Endothelial cell of umbilical vein (primary cell): ENCODE measurements around the gene SH2D3C. TPM values are rescaled to one million over a fixed set of nuclear protein-coding genes. Genes with fewer than 3 reads are reported as not detected.

Source experiments
- BruUV-seq: library from RNA; stranded (reverse); fragments of 400-500 nt; replicated peaks from 2 replicates; lab custom pipeline; 2021; lab: Mats Ljungman, UMichigan
- CTCF ChIA-PET: fragments of 300-600, 350-600 bp; sonication (Branson Sonifier 250); formaldehyde crosslinking; loops from one replicate; lab custom pipeline; 2021; ENCODE audit warnings: antibody characterized with exemption, inconsistent platforms; lab: Charles Lee
- POLR2A ChIA-PET: fragments of 300-600, 350-600 bp; sonication (Branson Sonifier 250); formaldehyde crosslinking; loops from one replicate; lab custom pipeline; 2021; ENCODE audit warnings: antibody characterized with exemption, inconsistent platforms; lab: Charles Lee
- DNase-seq: peaks from one replicate; pipeline ENCODE4 v3.0.0-alpha.2; 2011; ENCODE audit warnings: low read depth, low spot score
- FAIRE-seq: peaks from 2 replicates; lab custom pipeline; 2011; peaks lifted over from hg19 to GRCh38; lab: Jason Lieb, UNC
- H2AFZ ChIP-seq: 2 replicates; pipeline ENCODE4 v1.6.0; 2012; ENCODE audit warnings: low read depth, low read length, control low read depth, inconsistent platforms
- H3K27ac ChIP-seq: 2 replicates; pipeline ENCODE4 v1.5.1; 2011; ENCODE audit warnings: low read depth, mild to moderate bottlenecking, control low read depth, low read length, moderate library complexity; ENCODE audit not compliant: insufficient read depth
- H3K27me3 ChIP-seq, 2 experiments: 2 replicates each; pipeline versions ENCODE4 v1.6.0 to v1.6.1; 2011; ENCODE audit warnings: low read length in 2 of 2, mixed read lengths in 1 of 2; ENCODE audit not compliant: control insufficient read depth in 2 of 2, insufficient read depth in 2 of 2
- H3K36me3 ChIP-seq, 2 experiments: 2 replicates in 1 of 2; 3 replicates in 1 of 2; pipeline ENCODE4 v1.5.1; 2011; ENCODE audit warnings: low read length in 2 of 2, mild to moderate bottlenecking in 1 of 2, moderate library complexity in 1 of 2; ENCODE audit not compliant: control insufficient read depth in 2 of 2, insufficient read depth in 2 of 2; ENCODE audit errors: extremely low read depth in 1 of 2
- H3K4me1 ChIP-seq: 3 replicates; pipeline ENCODE4 v1.5.1; 2011; ENCODE audit warnings: mild to moderate bottlenecking, low read length; ENCODE audit not compliant: control insufficient read depth, insufficient read depth; ENCODE audit errors: extremely low read depth
- H3K4me2 ChIP-seq: 2 replicates; pipeline ENCODE4 v1.6.1; 2011; ENCODE audit warnings: low read length, control low read depth, mixed read lengths; ENCODE audit not compliant: insufficient read depth
- H3K4me3 ChIP-seq, 3 experiments: fragments of 200-600 bp in 1 of 3; sonication (generic), shearing (Covaris generic) in 1 of 3; replicated peaks in 1 of 3; 2 replicates each; pipeline ENCODE4 v1.5.1; 2011 to 2016; ENCODE audit warnings: control low read depth in 3 of 3, low read length in 3 of 3, mild to moderate bottlenecking in 2 of 3, inconsistent platforms in 1 of 3, low read depth in 1 of 3, moderate library complexity in 1 of 3; ENCODE audit not compliant: insufficient read depth in 1 of 3
- H3K79me2 ChIP-seq: 2 replicates; pipeline ENCODE4 v1.6.0; 2012; ENCODE audit warnings: low read length, inconsistent platforms; ENCODE audit not compliant: control insufficient read depth, insufficient read depth
- H3K9ac ChIP-seq: replicated peaks from 2 replicates; pipeline ENCODE3; 2011; ENCODE audit warnings: low read length, control low read depth; ENCODE audit not compliant: insufficient read depth; ENCODE audit errors: extremely low read depth
- H3K9me1 ChIP-seq: replicated peaks from 3 replicates; pipeline ENCODE4 v1.6.0; 2011; ENCODE audit warnings: mild to moderate bottlenecking, low read length; ENCODE audit not compliant: control insufficient read depth, insufficient read depth; ENCODE audit errors: extremely low read depth
- H3K9me3 ChIP-seq: replicated peaks from 2 replicates; pipeline ENCODE4 v1.5.1; 2012; ENCODE audit warnings: low read length, inconsistent platforms; ENCODE audit not compliant: control insufficient read depth, insufficient read depth
- H4K20me1 ChIP-seq: replicated peaks from 2 replicates; pipeline ENCODE3; 2011; ENCODE audit warnings: mild to moderate bottlenecking, low read length; ENCODE audit not compliant: control insufficient read depth, insufficient read depth; ENCODE audit errors: extremely low read depth
- FOS ChIP-seq: IDR thresholded peaks from 2 replicates; pipeline ENCODE4 v1.6.1; 2011; ENCODE audit warnings: mild to moderate bottlenecking, low read length, moderate library complexity, borderline replicate concordance; ENCODE audit not compliant: insufficient read depth
- GATA2 ChIP-seq: IDR thresholded peaks from 2 replicates; pipeline ENCODE4 v1.7.0; 2011; ENCODE audit warnings: low read depth, mild to moderate bottlenecking, moderate library complexity, mixed read lengths, low read length; ENCODE audit not compliant: insufficient read length, insufficient read depth
- MYC ChIP-seq: IDR thresholded peaks from one replicate; pipeline ENCODE4 v1.6.1; 2011; ENCODE audit warnings: mild to moderate bottlenecking, low read depth, low read length
- POLR2A ChIP-seq: IDR thresholded peaks from 2 replicates; pipeline ENCODE4 v1.6.1; 2012; ENCODE audit warnings: low read depth, mild to moderate bottlenecking, control low read depth, low read length
- POLR2AphosphoS5 ChIP-seq: IDR thresholded peaks from 2 replicates; pipeline ENCODE4 v1.6.1; 2012; ENCODE audit warnings: low read depth, mild to moderate bottlenecking, control low read depth, low read length, moderate library complexity; ENCODE audit not compliant: insufficient read depth
- dilution Hi-C: fragments of 300-500 bp; cut with MboI; formaldehyde crosslinking; loops from one replicate; pipeline ENCODE4 v1.15.0; 2019; ENCODE audit warnings: low sequenced_read_pairs; ENCODE audit not compliant: extremely low pct_ligation_motif_present
- intact Hi-C: fragments of 100-400 bp; cut with micrococcal nuclease; formaldehyde crosslinking; loops from one replicate; pipeline ENCODE4 v1.10.0; 2022
- polyA plus RNA-seq, 4 experiments: library from polyadenylated mRNA; depleted of rRNA in 3 of 4; stranded (reverse) in 3 of 4; unstranded in 1 of 4; fragments of >200 nt; gene quantifications; 2 replicates each; pipeline versions ENCODE4 v1.2.1 to v1.2.3, GENCODE V29; 2011 to 2012; ENCODE audit warnings: missing spikeins in 1 of 4
- total RNA-seq: library from RNA; stranded (reverse); gene quantifications from 2 replicates; pipeline ENCODE4 v1.2.3, GENCODE V29; 2021
- TF ChIP-seq, protein P1 (sequence below): IDR thresholded peaks from 2 replicates; pipeline ENCODE4 v1.6.1; 2011; ENCODE audit not compliant: insufficient read depth, insufficient read length
- TF ChIP-seq, protein P2 (sequence below), 2 donors: IDR thresholded peaks; 1 replicate in 1 of 2; 2 replicates in 1 of 2; pipeline ENCODE4 v1.5.1; 2011; ENCODE audit warnings: low read length in 2 of 2, mild to moderate bottlenecking in 2 of 2, moderate library complexity in 2 of 2, control low read depth in 1 of 2, inconsistent platforms in 1 of 2, low read depth in 1 of 2; ENCODE audit not compliant: insufficient read depth in 1 of 2; ENCODE audit errors: extremely low read depth in 1 of 2

Gene SH2D3C
- total and polyA plus RNA-seq, 2 donors (not counting 3 experiments of a cell fraction or from before 2014, with no cell fraction given), result 95.0 to 173 TPM

DNA sequence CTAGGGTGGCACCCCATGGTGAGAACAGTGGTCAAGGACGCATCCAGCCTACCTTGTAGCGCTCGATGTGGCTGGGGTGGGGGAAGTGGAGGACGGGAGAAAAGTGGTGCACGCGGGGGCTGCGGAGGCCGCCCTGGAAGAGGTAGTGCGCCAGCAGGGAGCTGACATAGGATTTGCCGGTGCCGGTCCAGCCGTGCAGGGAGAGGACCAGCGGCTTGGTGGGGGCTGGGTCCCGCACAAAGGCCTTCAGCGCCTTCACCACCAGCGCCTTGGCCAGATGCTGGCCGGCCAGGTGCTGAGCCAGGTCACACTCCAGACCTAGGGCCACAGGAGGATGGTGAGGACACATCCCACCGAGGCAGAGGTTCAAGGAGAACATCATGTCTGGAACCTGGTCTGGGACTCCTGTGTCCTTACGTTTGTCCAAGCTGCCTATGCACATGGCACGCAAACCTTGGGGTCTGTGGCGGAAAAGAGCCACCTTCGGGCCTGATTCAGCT is 44.2 kb downstream of the SH2D3C start:
- TF ChIP-seq POLR2AphosphoS5 (no peak), FOS (no peak), POLR2A (no peak), GATA2 (no peak), MYC (no peak)
- TF ChIP-seq, protein P1, sequence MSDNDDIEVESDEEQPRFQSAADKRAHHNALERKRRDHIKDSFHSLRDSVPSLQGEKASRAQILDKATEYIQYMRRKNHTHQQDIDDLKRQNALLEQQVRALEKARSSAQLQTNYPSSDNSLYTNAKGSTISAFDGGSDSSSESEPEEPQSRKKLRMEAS, result no peak
- TF ChIP-seq, protein P2, sequence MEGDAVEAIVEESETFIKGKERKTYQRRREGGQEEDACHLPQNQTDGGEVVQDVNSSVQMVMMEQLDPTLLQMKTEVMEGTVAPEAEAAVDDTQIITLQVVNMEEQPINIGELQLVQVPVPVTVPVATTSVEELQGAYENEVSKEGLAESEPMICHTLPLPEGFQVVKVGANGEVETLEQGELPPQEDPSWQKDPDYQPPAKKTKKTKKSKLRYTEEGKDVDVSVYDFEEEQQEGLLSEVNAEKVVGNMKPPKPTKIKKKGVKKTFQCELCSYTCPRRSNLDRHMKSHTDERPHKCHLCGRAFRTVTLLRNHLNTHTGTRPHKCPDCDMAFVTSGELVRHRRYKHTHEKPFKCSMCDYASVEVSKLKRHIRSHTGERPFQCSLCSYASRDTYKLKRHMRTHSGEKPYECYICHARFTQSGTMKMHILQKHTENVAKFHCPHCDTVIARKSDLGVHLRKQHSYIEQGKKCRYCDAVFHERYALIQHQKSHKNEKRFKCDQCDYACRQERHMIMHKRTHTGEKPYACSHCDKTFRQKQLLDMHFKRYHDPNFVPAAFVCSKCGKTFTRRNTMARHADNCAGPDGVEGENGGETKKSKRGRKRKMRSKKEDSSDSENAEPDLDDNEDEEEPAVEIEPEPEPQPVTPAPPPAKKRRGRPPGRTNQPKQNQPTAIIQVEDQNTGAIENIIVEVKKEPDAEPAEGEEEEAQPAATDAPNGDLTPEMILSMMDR (IDR thresholded peaks at IDR 0.05; ENCODE audit: extremely low read depth in 1 of 2, insufficient read depth in 1 of 2, low read depth in 1 of 2, low read length in 2 of 2), result no peak
- Histone ChIP-seq H3K9me3 (no peaks in the 10 kb centered on the region), H3K4me3 (peak overlapping the region in 1 of 3 experiments; percentile 73), H3K36me3 (peaks cover 8 to 22% of the 10 kb centered on the region in 2 experiments), H3K4me1 (peaks cover 12% of the 10 kb centered on the region), H3K4me2 (peak overlapping the region; percentile 20), H3K9ac (no peak overlapping the region), H2AFZ (peak overlapping the region; percentile 6), H4K20me1 (no peaks in the 10 kb centered on the region), H3K27ac (no peak overlapping the region), H3K9me1 (no peaks in the 10 kb centered on the region), H3K27me3 (no peaks in the 10 kb centered on the region), H3K79me2 (peaks cover 2% of the 10 kb centered on the region)
- ChIA-PET POLR2A (interaction anchor here (1.3 kb wide), 2 partner anchors 19 to 51 kb away, joined by 3 to 4 read pairs; partner anchors contain the start of genes CDK9, PTRH1 and TTC16), CTCF (interaction anchor here (0.7 to 2.4 kb wide), 70 partner anchors 10 to 520 kb away, joined by 3 to 94 read pairs (median 5); partner anchors contain the start of genes CDK9, PTRH1, ST6GALNAC4 and STXBP1)
- no peak for FAIRE-seq
- dilution Hi-C loops, result no loop called here
- intact Hi-C loops, result loop anchor here (1.0 kb wide), 3 partner anchors 121 to 230 kb away; no protein-coding TSS in a partner anchor
- DNase-seq, result no peak
- BruUV-seq, result no TSS peak
